Measurements from ENCODE around the gene BCL2L1.
"Not testable (repeated sequence)": the region's sequence is repeated elsewhere in the genome, so short reads cannot be mapped to it uniquely, and the experiment has no call there.

BCL2L1 gene

GRCh38 chr20:31626534-31626933, 96.1 kb downstream of the BCL2L1 start:
- 94 to 95% methylated on average over 8 of the region's 8 CpGs for WGBS, 2 experiments
- not testable (repeated sequence) for H3K27ac ChIP-seq (ENCODE audit: insufficient read depth, low read depth, low read length, poor library complexity, severe bottlenecking); H3K9me3 ChIP-seq (ENCODE audit: control insufficient read depth, low read length); H3K27me3 ChIP-seq (ENCODE audit: control insufficient read depth, insufficient read depth, low read length, poor library complexity, severe bottlenecking); H3K36me3 ChIP-seq (ENCODE audit: control insufficient read depth, insufficient read depth, low read length); H3K4me1 ChIP-seq (ENCODE audit: control insufficient read depth, insufficient read depth, low read length); H3K4me3 ChIP-seq (ENCODE audit: insufficient read depth, low read depth, low read length)

- H3K27me3 ChIP-seq (ENCODE audit: control insufficient read depth, insufficient read depth, low read length, poor library complexity, severe bottlenecking); H3K4me3 ChIP-seq (ENCODE audit: insufficient read depth, low read depth, low read length); H3K27ac ChIP-seq (ENCODE audit: insufficient read depth, low read depth, low read length, poor library complexity, severe bottlenecking); H3K4me1 ChIP-seq (ENCODE audit: control insufficient read depth, insufficient read depth, low read length); H3K36me3 ChIP-seq (ENCODE audit: control insufficient read depth, insufficient read depth, low read length); H3K9me3 ChIP-seq (ENCODE audit: control insufficient read depth, low read length): not testable (repeated sequence)
- WGBS, 2 experiments = 91 to 96% methylated on average over 5 to 6 of the region's 6 CpGs
Measured at GRCh38 chr20:31623123-31623505, 99.6 kb downstream of the BCL2L1 start.

DNA sequence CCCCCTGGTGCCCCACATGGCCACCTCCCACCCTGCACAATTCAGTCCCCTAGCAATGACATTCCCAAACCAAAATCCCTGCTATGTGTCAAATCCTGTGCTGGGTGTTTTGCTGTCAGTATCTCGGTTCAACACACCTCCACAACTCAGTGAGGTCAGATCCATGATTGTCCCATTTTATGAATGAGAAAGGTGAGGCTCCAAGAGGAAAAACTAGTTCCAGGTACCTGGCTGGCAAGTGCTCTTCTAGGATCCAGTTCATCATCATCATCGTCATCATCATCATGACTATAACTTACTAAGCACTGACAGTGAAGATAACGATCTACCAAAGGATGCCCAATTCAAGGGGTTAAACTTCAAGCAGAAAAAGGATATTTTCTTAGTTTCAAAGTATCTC, 102.4 kb downstream of the BCL2L1 start:
- no peaks in the 10 kb centered on the region for H3K4me1 ChIP-seq (ENCODE audit: control insufficient read depth, insufficient read depth, low read length)
- H3K27me3 ChIP-seq (ENCODE audit: control insufficient read depth, insufficient read depth, low read length, poor library complexity, severe bottlenecking) = no peaks in the 10 kb centered on the region
- no peak overlapping the region for H3K4me3 ChIP-seq (ENCODE audit: insufficient read depth, low read depth, low read length)
- H3K36me3 ChIP-seq (ENCODE audit: control insufficient read depth, insufficient read depth, low read length) = no peaks in the 10 kb centered on the region
- WGBS, 2 experiments = 91 to 96% methylated on average over 3 of the region's 3 CpGs
- H3K27ac ChIP-seq (ENCODE audit: insufficient read depth, low read depth, low read length, poor library complexity, severe bottlenecking) = no peak overlapping the region
- H3K9me3 ChIP-seq (ENCODE audit: control insufficient read depth, low read length) = no peaks in the 10 kb centered on the region

GRCh38 chr20:31617432-31618104, 105.1 kb downstream of the BCL2L1 start:
- H3K27me3 ChIP-seq (ENCODE audit: control insufficient read depth, insufficient read depth, low read length, poor library complexity, severe bottlenecking) = no peaks in the 10 kb centered on the region
- H3K27ac ChIP-seq (ENCODE audit: insufficient read depth, low read depth, low read length, poor library complexity, severe bottlenecking) = no peak overlapping the region
- 85 to 94% methylated on average over 5 to 6 of the region's 6 CpGs for WGBS, 2 experiments
- no peak overlapping the region for H3K4me3 ChIP-seq (ENCODE audit: insufficient read depth, low read depth, low read length)
- H3K4me1 ChIP-seq (ENCODE audit: control insufficient read depth, insufficient read depth, low read length) = no peaks in the 10 kb centered on the region
- no peaks in the 10 kb centered on the region for H3K9me3 ChIP-seq (ENCODE audit: control insufficient read depth, low read length)
- no peaks in the 10 kb centered on the region for H3K36me3 ChIP-seq (ENCODE audit: control insufficient read depth, insufficient read depth, low read length)

DNA sequence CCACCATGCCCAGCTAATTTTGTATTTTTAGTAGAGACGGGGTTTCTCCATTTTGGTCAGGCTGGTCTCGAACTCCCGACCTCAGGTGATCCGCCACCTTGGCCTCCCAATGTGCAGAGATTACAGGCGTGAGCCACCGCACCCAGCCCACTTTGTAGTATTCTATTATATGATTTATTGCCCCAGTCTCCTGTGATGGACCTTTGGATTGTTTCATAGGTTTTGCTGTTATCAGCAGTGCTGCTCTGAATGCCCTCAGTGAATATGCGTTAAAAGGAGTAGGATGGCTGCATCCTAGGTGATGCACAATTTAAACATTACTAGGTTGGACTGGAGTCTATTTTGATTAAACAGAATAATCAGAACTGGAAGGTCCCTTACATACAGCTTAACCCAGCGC, 107.3 kb downstream of the BCL2L1 start:
- H3K36me3 ChIP-seq (ENCODE audit: control insufficient read depth, insufficient read depth, low read length) = no peaks in the 10 kb centered on the region
- H3K4me1 ChIP-seq (ENCODE audit: control insufficient read depth, insufficient read depth, low read length) = no peaks in the 10 kb centered on the region
- H3K27ac ChIP-seq (ENCODE audit: insufficient read depth, low read depth, low read length, poor library complexity, severe bottlenecking) = no peak overlapping the region
- WGBS, 2 experiments = 91 to 97% methylated on average over 8 of the region's 8 CpGs
- no peaks in the 10 kb centered on the region for H3K9me3 ChIP-seq (ENCODE audit: control insufficient read depth, low read length)
- H3K4me3 ChIP-seq (ENCODE audit: insufficient read depth, low read depth, low read length) = no peak overlapping the region
- H3K27me3 ChIP-seq (ENCODE audit: control insufficient read depth, insufficient read depth, low read length, poor library complexity, severe bottlenecking) = no peaks in the 10 kb centered on the region

All from ectodermal cell (in vitro differentiated cells).